Loucy (cell line): ENCODE measurements around the gene SPTSSA.

Source experiments
- CTCF ChIP-seq: fragments of 200-600 bp; sonication (generic); conservative IDR thresholded peaks from 2 replicates; pipeline ENCODE4 v1.5.1; 2014; ENCODE audit warnings: mild to moderate bottlenecking, antibody characterized with exemption, low read length
- EZH2phosphoT487 ChIP-seq: fragments of 200-600 bp; IDR thresholded peaks from 2 replicates; pipeline ENCODE4 v1.6.1; 2018; ENCODE audit warnings: antibody characterized with exemption, mild to moderate bottlenecking, moderate library complexity, borderline replicate concordance

GRCh38 chr14:34465069-34465859 is 3.2 kb upstream of the SPTSSA start:
- no peak for TF ChIP-seq EZH2phosphoT487
- no peak for TF ChIP-seq CTCF
